ENCODE measurements around the gene BMP4.

BMP4 gene

GRCh38 chr14:54000341-54000811 is 43.8 kb upstream of the BMP4 start:
- Histone ChIP-seq H4K20me1 (ENCODE audit: insufficient read depth, low read length) (no peaks in the 10 kb centered on the region), H3K4me1 (ENCODE audit: low read length) (peaks cover 10% of the 10 kb centered on the region; the same call in 1 of the 2 replicates), H3K27me3 (ENCODE audit: low read depth, low read length) (no peaks in the 10 kb centered on the region), H3K9me3 (ENCODE audit: insufficient read depth, low read length) (no peaks in the 10 kb centered on the region), H3K9ac (ENCODE audit: low read length) (no peak overlapping the region), H3K79me2 (ENCODE audit: low read length) (no peaks in the 10 kb centered on the region), H3K4me2 (ENCODE audit: low read length) (no peak overlapping the region), H3K27ac (ENCODE audit: low read length) (no peak overlapping the region), H3K36me3 (replicated peaks; ENCODE audit: low read depth, low read length) (no peaks in the 10 kb centered on the region), H3K4me3 (ENCODE audit: low read length) (no peak overlapping the region), H2AFZ (ENCODE audit: low read depth, low read length) (no peak overlapping the region)
- no peak for TF ChIP-seq EZH2phosphoT487 (IDR thresholded peaks at IDR 0.05; ENCODE audit: low read depth)
- TF ChIP-seq, protein P1, sequence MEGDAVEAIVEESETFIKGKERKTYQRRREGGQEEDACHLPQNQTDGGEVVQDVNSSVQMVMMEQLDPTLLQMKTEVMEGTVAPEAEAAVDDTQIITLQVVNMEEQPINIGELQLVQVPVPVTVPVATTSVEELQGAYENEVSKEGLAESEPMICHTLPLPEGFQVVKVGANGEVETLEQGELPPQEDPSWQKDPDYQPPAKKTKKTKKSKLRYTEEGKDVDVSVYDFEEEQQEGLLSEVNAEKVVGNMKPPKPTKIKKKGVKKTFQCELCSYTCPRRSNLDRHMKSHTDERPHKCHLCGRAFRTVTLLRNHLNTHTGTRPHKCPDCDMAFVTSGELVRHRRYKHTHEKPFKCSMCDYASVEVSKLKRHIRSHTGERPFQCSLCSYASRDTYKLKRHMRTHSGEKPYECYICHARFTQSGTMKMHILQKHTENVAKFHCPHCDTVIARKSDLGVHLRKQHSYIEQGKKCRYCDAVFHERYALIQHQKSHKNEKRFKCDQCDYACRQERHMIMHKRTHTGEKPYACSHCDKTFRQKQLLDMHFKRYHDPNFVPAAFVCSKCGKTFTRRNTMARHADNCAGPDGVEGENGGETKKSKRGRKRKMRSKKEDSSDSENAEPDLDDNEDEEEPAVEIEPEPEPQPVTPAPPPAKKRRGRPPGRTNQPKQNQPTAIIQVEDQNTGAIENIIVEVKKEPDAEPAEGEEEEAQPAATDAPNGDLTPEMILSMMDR (IDR thresholded peaks at IDR 0.05; ENCODE audit: low read depth, low read length), result no peak

DNA sequence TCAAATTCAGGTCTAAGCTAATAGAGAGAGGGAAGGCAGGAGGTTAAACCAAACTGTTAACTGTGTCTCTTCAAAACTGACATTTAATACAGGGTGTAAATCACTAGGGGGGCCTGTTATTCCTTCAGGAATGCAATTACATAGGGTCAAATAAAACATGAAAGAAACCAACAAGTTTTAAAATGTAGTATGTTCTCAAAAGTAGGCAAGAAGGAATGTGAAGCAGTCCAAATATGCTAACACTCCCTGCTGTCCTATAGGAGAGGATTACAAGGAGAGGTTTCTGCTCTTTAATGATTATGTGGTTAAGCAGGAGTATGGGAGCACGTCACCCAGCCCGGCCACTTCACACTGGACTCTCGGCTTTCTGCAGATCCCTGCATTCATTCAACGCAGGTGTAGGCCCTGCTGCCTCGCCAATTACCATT is 42.5 kb upstream of the BMP4 start:
- H3K9ac ChIP-seq (ENCODE audit: low read length), result no peak overlapping the region
- H3K4me2 ChIP-seq (ENCODE audit: low read length), result no peak overlapping the region
- H3K27me3 ChIP-seq (ENCODE audit: low read depth, low read length), result no peaks in the 10 kb centered on the region
- no peaks in the 10 kb centered on the region for H3K36me3 ChIP-seq (replicated peaks; ENCODE audit: low read depth, low read length)
- H4K20me1 ChIP-seq (ENCODE audit: insufficient read depth, low read length), result no peaks in the 10 kb centered on the region
- H3K27ac ChIP-seq (ENCODE audit: low read length), result no peak overlapping the region
- no peak for TF ChIP-seq EZH2phosphoT487 (IDR thresholded peaks at IDR 0.05; ENCODE audit: low read depth)
- TF ChIP-seq, protein P1 (IDR thresholded peaks at IDR 0.05; ENCODE audit: low read depth, low read length), result no peak
- H3K79me2 ChIP-seq (ENCODE audit: low read length), result no peaks in the 10 kb centered on the region
- no peaks in the 10 kb centered on the region for H3K9me3 ChIP-seq (ENCODE audit: insufficient read depth, low read length)
- no peak overlapping the region for H3K4me3 ChIP-seq (ENCODE audit: low read length)
- H2AFZ ChIP-seq (ENCODE audit: low read depth, low read length), result no peak overlapping the region
- H3K4me1 ChIP-seq (ENCODE audit: low read length), result peaks cover 10% of the 10 kb centered on the region; the same call in 1 of the 2 replicates

DNA sequence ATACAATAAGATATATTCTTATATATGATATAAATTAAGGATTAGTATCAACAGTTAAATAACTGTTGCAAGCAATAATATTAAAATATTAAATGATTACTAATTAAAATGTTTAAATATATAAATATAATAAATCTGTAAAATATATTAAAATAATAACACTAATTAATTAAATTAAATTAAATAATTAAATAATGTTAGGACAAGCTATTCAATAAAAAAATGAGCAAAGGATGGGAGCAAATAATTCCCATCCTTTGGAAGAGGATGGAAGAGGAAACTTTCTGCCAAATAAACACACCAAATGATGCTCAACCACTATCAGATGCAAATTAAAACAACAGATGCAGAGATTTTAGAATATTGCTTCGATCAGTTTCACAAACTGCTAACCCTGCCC is 39.4 kb upstream of the BMP4 start:
- Histone ChIP-seq H3K4me3 (ENCODE audit: low read length) (no peak overlapping the region), H3K4me2 (ENCODE audit: low read length) (no peak overlapping the region), H3K9ac (ENCODE audit: low read length) (no peak overlapping the region), H3K27me3 (ENCODE audit: low read depth, low read length) (no peaks in the 10 kb centered on the region), H4K20me1 (ENCODE audit: insufficient read depth, low read length) (no peaks in the 10 kb centered on the region), H3K27ac (ENCODE audit: low read length) (no peak overlapping the region), H3K79me2 (ENCODE audit: low read length) (no peaks in the 10 kb centered on the region), H2AFZ (ENCODE audit: low read depth, low read length) (no peak overlapping the region), H3K9me3 (ENCODE audit: insufficient read depth, low read length) (no peaks in the 10 kb centered on the region), H3K4me1 (ENCODE audit: low read length) (peaks cover 3% of the 10 kb centered on the region; the same call in 1 of the 2 replicates), H3K36me3 (replicated peaks; ENCODE audit: low read depth, low read length) (no peaks in the 10 kb centered on the region)
- TF ChIP-seq, protein P1 (IDR thresholded peaks at IDR 0.05; ENCODE audit: low read depth, low read length), result no peak
- TF ChIP-seq EZH2phosphoT487 (IDR thresholded peaks at IDR 0.05; ENCODE audit: low read depth), result no peak

GRCh38 chr14:53993920-53994607 is 37.4 kb upstream of the BMP4 start:
- no peaks in the 10 kb centered on the region for H3K79me2 ChIP-seq (ENCODE audit: low read length)
- H3K27me3 ChIP-seq (ENCODE audit: low read depth, low read length), result no peaks in the 10 kb centered on the region
- H3K4me3 ChIP-seq (ENCODE audit: low read length), result no peak overlapping the region
- H3K4me1 ChIP-seq (ENCODE audit: low read length), result no peaks in the 10 kb centered on the region
- H3K9ac ChIP-seq (ENCODE audit: low read length), result no peak overlapping the region
- no peak overlapping the region for H3K4me2 ChIP-seq (ENCODE audit: low read length)
- no peak for TF ChIP-seq EZH2phosphoT487 (IDR thresholded peaks at IDR 0.05; ENCODE audit: low read depth)
- TF ChIP-seq, protein P1 (IDR thresholded peaks at IDR 0.05; ENCODE audit: low read depth, low read length), result no peak
- H3K27ac ChIP-seq (ENCODE audit: low read length), result no peak overlapping the region
- no peaks in the 10 kb centered on the region for H4K20me1 ChIP-seq (ENCODE audit: insufficient read depth, low read length)
- H3K9me3 ChIP-seq (ENCODE audit: insufficient read depth, low read length), result no peaks in the 10 kb centered on the region
- H2AFZ ChIP-seq (ENCODE audit: low read depth, low read length), result no peak overlapping the region
- no peaks in the 10 kb centered on the region for H3K36me3 ChIP-seq (replicated peaks; ENCODE audit: low read depth, low read length)

All from OCI-LY3 (cell line).